Suprapubic skin (tissue), 4 donors: ENCODE results near the gene SYK. TPM values are rescaled to one million over a fixed set of nuclear protein-coding genes. Genes with fewer than 3 reads are reported as not detected.

Experiments used
- DNase-seq, 2 donors: peaks; one replicate each; pipeline ENCODE4 v3.0.0-alpha.2; 2019; ENCODE audit warnings: low spot score in 2 of 2
- H3K27ac ChIP-seq: fragments of 200-600 bp; sonication (generic); one replicate; pipeline ENCODE4 v1.5.1; 2019
- H3K27me3 ChIP-seq: fragments of 200-600 bp; sonication (generic); one replicate; pipeline ENCODE4 v1.5.1; 2019
- H3K36me3 ChIP-seq: fragments of 200-600 bp; sonication (generic); one replicate; pipeline ENCODE4 v1.5.1; 2019
- H3K4me1 ChIP-seq: fragments of 200-600 bp; sonication (generic); one replicate; pipeline ENCODE4 v1.5.1; 2019
- H3K4me3 ChIP-seq: fragments of 200-600 bp; sonication (generic); one replicate; pipeline ENCODE4 v1.5.1; 2019; ENCODE audit warnings: mild to moderate bottlenecking
- H3K9me3 ChIP-seq: fragments of 200-600 bp; sonication (generic); one replicate; pipeline ENCODE4 v1.5.1; 2019
- EP300 ChIP-seq: sonication (generic); formaldehyde crosslinking; IDR thresholded peaks from one replicate; pipeline ENCODE4 v1.6.1; 2017; ENCODE audit warnings: antibody characterized with exemption
- POLR2A ChIP-seq, 2 donors: fragments of 450-650 bp; IDR thresholded peaks; one replicate each; pipeline ENCODE4 v1.6.1; 2017; ENCODE audit warnings: antibody characterized with exemption in 2 of 2, mild to moderate bottlenecking in 2 of 2, moderate library complexity in 2 of 2
- POLR2AphosphoS5 ChIP-seq, 3 donors: sonication (generic); formaldehyde crosslinking; IDR thresholded peaks; one replicate each; pipeline ENCODE4 v1.6.1; 2017; ENCODE audit warnings: antibody characterized with exemption in 3 of 3
- WGBS: methylation state at CpG from one replicate; pipeline ENCODE4 v1.1.5; 2018; 5-methylcytosine and 5-hydroxymethylcytosine counted together
- total RNA-seq, 4 donors: library from RNA; depleted of rRNA; stranded (reverse); fragments of >200 nt; gene quantifications; one replicate each; pipeline ENCODE4 v1.1.0, GENCODE V29; 2016
- TF ChIP-seq, protein P1 (sequence below), 2 donors: fragments of 200-600 bp in 1 of 2; fragments of 450-650 bp in 1 of 2; sonication (generic) in 1 of 2; IDR thresholded peaks; one replicate each; pipeline ENCODE4 v1.5.1; 2016 to 2019; ENCODE audit warnings: antibody characterized with exemption in 2 of 2, mild to moderate bottlenecking in 1 of 2, moderate library complexity in 1 of 2

The SYK gene
- total RNA-seq, 4 donors from 2014 or later: 22.0 to 31.6 (median 25.0) TPM

DNA sequence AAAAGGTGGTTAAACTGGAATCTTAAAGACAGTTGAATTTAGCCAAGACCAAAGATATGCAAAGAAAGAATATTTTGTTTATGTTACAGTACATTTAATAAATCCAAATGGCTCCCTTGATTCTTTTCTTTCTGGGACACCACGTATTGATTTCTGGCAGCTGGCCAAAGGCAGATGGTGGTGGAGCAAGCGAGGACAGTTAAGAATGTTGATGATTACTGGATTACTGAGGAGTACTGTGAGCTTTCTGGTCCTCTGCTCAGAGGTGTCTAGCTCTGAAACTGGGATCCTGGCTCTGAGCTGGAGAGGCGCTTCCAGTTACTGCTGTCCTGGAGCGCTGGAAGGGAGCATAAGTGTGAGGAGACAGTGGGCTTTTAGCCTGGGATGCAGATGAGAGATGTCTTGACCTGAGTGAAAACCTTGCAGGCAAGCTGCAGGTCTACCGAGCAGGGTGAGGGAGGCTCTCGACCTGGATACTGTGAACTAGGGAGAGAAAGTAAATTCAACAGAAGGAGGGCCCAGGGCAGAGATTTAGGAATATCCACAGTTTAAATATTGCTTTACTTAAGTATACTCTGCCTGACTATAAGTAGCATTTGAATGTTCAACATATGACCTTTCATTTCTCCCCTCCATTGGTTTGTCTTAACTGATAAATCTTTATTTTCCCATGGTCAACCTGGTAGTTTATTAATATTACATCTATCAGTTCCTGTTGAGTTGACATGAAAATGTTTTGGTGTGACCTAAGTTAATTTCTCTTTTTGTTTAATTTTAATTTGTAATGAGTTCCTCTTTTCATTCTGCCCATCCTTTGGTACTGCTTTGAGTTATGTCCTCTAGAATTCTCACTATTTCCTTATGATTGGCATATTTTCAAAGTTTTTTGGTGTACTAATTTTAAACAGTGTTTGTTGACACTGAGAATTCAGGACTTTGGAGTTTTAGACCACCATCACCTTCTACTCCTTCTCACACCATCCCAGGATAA, 3.7 kb downstream of the SYK start:
- DNase-seq: no peak
- no peak for TF ChIP-seq POLR2AphosphoS5 (IDR thresholded peaks at IDR 0.05)
- TF ChIP-seq EP300: no peak
- TF ChIP-seq POLR2A (IDR thresholded peaks at IDR 0.05): no peak
- TF ChIP-seq, protein P1, sequence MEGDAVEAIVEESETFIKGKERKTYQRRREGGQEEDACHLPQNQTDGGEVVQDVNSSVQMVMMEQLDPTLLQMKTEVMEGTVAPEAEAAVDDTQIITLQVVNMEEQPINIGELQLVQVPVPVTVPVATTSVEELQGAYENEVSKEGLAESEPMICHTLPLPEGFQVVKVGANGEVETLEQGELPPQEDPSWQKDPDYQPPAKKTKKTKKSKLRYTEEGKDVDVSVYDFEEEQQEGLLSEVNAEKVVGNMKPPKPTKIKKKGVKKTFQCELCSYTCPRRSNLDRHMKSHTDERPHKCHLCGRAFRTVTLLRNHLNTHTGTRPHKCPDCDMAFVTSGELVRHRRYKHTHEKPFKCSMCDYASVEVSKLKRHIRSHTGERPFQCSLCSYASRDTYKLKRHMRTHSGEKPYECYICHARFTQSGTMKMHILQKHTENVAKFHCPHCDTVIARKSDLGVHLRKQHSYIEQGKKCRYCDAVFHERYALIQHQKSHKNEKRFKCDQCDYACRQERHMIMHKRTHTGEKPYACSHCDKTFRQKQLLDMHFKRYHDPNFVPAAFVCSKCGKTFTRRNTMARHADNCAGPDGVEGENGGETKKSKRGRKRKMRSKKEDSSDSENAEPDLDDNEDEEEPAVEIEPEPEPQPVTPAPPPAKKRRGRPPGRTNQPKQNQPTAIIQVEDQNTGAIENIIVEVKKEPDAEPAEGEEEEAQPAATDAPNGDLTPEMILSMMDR (IDR thresholded peaks at IDR 0.05): no peak
- Histone ChIP-seq H3K9me3 (no peaks in the 10 kb centered on the region), H3K4me3 (no peak overlapping the region), H3K36me3 (no peaks in the 10 kb centered on the region), H3K27ac (no peak overlapping the region), H3K27me3 (peaks cover 19% of the 10 kb centered on the region), H3K4me1 (peaks cover 35% of the 10 kb centered on the region)
- 71% methylated on average over 6 of the region's 6 CpGs for WGBS

DNA sequence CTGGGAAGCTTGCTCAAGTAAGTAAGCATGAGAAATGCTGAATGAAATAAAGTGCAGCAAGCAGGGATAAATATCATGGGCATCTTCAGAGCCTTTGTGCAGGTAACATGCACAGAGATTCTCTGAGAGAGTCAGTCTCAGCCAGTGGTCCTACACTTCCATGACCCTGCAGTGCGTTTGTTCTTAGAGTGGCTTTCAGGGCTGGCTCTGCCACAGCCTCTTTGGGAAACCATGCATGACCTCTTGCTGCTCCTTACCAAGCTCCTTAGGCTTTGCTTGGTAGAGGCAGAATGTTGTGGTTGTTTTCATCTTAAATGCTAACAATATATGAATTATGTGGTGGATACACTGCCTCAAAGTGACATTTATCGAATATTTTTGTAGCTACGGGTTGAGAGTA, 5.4 kb downstream of the SYK start:
- peaks cover 21% of the 10 kb centered on the region for H3K4me1 ChIP-seq
- no peaks in the 10 kb centered on the region for H3K9me3 ChIP-seq
- H3K27ac ChIP-seq: no peak overlapping the region
- DNase-seq: no peak
- 90% methylated on average over 3 of the region's 3 CpGs for whole genome bisulfite sequencing
- H3K36me3 ChIP-seq: no peaks in the 10 kb centered on the region
- peaks cover 2% of the 10 kb centered on the region for H3K27me3 ChIP-seq
- TF ChIP-seq POLR2A (IDR thresholded peaks at IDR 0.05): no peak
- TF ChIP-seq, protein P1 (IDR thresholded peaks at IDR 0.05): no peak
- TF ChIP-seq POLR2AphosphoS5 (IDR thresholded peaks at IDR 0.05): no peak
- no peak for TF ChIP-seq EP300
- no peak overlapping the region for H3K4me3 ChIP-seq

DNA sequence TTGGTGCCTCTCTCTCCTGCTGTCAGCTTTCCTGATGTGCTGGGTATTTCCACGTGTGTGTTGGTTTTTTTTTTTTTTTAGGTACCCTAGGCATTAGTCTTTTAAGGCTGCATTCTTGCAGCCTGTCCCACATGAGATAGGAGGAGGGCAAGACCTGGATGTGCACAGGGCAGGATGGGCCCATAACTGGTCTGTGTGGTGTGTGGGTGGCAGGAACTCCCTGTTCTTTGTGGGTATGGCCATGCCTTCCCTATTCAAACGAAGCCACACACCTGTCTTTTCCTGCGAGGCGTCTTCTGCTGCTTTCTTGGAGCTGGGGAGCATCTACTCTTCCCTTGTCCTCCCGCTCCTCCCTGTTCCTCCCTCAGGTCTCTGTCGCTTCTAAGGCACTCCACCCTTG, 6.8 kb downstream of the SYK start:
- H3K9me3 ChIP-seq: no peaks in the 10 kb centered on the region
- 73% methylated on average over 6 of the region's 6 CpGs for WGBS
- H3K27ac ChIP-seq: no peak overlapping the region
- peaks cover 17% of the 10 kb centered on the region for H3K4me1 ChIP-seq
- no peak for DNase-seq
- H3K27me3 ChIP-seq: no peaks in the 10 kb centered on the region
- H3K36me3 ChIP-seq: no peaks in the 10 kb centered on the region
- no peak overlapping the region for H3K4me3 ChIP-seq
- TF ChIP-seq POLR2AphosphoS5 (IDR thresholded peaks at IDR 0.05) (no peak), POLR2A (IDR thresholded peaks at IDR 0.05) (no peak), EP300 (no peak)
- TF ChIP-seq, protein P1 (IDR thresholded peaks at IDR 0.05): no peak

DNA sequence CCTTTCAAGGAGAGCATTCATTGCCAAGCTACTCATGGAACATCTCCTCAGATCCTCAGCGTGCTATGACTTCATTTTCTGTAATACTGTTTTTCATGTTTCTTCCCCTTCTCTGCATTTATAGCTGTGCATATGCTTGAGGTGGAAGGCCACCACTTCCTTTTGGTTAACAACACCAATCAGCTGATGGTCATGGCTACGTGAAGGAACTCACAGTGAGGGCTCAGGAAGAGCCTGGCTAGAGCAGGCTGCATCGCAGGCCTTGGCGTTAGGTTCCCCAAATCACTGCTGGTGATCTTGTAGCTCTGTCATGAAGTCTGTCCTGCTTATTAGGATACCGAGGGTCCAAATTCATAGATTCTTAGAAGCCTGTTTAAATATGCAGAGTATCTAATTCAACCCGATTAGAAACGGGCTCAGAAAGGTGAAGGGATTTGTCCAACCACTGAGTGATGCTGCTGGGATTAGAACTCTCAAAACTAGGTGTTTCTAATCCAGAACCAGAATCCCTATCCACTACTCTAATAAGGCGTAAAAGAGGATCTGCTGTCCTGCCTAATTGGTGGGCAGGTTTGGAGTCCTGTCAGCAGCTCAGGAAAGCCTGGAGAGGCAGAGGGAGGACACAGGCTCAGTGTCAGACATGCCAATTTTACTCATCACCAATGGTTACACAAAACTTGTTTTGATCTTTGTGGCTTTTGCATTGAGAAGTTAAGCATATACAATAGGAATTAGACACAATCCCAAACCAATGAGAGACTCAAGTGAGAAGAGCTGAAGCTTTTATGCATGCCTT, 7.5 kb downstream of the SYK start:
- no peaks in the 10 kb centered on the region for H3K36me3 ChIP-seq
- no peaks in the 10 kb centered on the region for H3K9me3 ChIP-seq
- TF ChIP-seq, protein P1 (IDR thresholded peaks at IDR 0.05): no peak
- TF ChIP-seq EP300: no peak
- TF ChIP-seq POLR2AphosphoS5 (IDR thresholded peaks at IDR 0.05): no peak
- TF ChIP-seq POLR2A (IDR thresholded peaks at IDR 0.05): no peak
- WGBS: 76% methylated on average over 8 of the region's 8 CpGs
- peaks cover 17% of the 10 kb centered on the region for H3K4me1 ChIP-seq
- no peak for DNase-seq
- H3K27ac ChIP-seq: no peak overlapping the region
- no peaks in the 10 kb centered on the region for H3K27me3 ChIP-seq
- H3K4me3 ChIP-seq: no peak overlapping the region

DNA sequence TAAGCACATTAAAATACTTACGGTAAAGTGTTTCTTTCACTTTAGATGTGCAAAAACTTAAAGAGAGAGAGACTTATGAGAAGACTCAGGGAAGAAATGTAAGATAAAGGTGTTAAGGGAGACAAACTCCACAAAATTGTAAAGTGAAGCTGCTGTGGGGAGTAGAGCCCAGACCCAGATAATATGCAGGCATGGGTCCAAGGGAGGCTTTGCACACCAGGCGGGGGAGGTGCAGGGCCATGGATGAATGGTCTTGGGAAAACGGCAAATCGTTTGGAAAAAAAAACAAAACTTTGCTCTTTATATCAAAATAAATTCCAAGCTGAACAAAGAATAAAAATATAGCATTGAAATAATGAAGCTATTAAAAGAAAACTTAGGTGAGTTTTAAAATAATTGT, 9.1 kb downstream of the SYK start:
- Histone ChIP-seq H3K4me1 (peaks cover 27% of the 10 kb centered on the region), H3K27me3 (no peaks in the 10 kb centered on the region), H3K27ac (no peak overlapping the region), H3K36me3 (no peaks in the 10 kb centered on the region), H3K4me3 (no peak overlapping the region), H3K9me3 (no peaks in the 10 kb centered on the region)
- 84% methylated on average over 4 of the region's 4 CpGs for WGBS
- TF ChIP-seq EP300: no peak
- TF ChIP-seq, protein P1 (IDR thresholded peaks at IDR 0.05): no peak
- no peak for TF ChIP-seq POLR2A (IDR thresholded peaks at IDR 0.05)
- TF ChIP-seq POLR2AphosphoS5 (IDR thresholded peaks at IDR 0.05): no peak
- DNase-seq: no peak
